BLaER1 (cell line): ENCODE measurements around the gene CD3G.

Experiments
- H3K27ac ChIP-seq: shearing (Covaris generic); formaldehyde crosslinking; 2 replicates; pipeline ENCODE4 v1.8.1; 2022
- H3K27me3 ChIP-seq: shearing (Covaris generic); formaldehyde crosslinking; 2 replicates; pipeline ENCODE4 v1.8.1; 2022
- H3K36me3 ChIP-seq: shearing (Covaris generic); formaldehyde crosslinking; 2 replicates; pipeline ENCODE4 v1.8.1; 2022
- H3K4me1 ChIP-seq: shearing (Covaris generic); formaldehyde crosslinking; 2 replicates; pipeline ENCODE4 v1.8.1; 2022
- H3K4me2 ChIP-seq: shearing (Covaris generic); formaldehyde crosslinking; 2 replicates; pipeline ENCODE4 v1.8.1; 2022
- H3K4me3 ChIP-seq: shearing (Covaris generic); formaldehyde crosslinking; 2 replicates; pipeline ENCODE4 v1.8.1; 2022
- H3K9ac ChIP-seq: shearing (Covaris generic); formaldehyde crosslinking; 2 replicates; pipeline ENCODE4 v1.8.1; 2022
- H3K9me3 ChIP-seq: shearing (Covaris generic); formaldehyde crosslinking; 2 replicates; pipeline ENCODE4 v1.8.1; 2022
- H4K20me1 ChIP-seq: shearing (Covaris generic); formaldehyde crosslinking; 2 replicates; pipeline ENCODE4 v1.8.1; 2022
- Cebpa-rat ChIP-seq: shearing (Covaris generic); IDR thresholded peaks from 2 replicates; pipeline ENCODE4 v1.8.1; 2022

CD3G gene

DNA sequence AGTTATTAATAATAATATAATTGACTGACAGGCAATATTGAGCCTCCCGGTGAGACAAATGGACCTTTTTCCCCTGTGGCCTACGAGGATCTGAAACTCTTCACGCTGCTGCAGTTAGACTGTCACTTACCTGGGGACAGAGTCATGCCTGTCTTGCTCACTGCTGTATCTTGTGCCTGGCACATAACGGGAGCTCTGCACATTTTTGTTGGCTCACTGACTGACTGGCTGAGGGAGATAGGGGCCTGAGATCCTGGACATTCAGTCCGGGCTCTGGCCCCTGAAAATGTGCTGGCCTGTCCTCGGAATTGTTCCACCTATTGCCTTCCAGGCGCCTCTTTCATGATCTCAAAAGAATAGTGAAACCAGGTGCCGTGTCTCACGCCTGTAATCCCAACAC lies 896 bp upstream of the CD3G start:
- Histone ChIP-seq H3K4me3 (no peak overlapping the region), H3K4me1 (peaks cover 10% of the 10 kb centered on the region), H4K20me1 (no peaks in the 10 kb centered on the region), H3K4me2 (no peak overlapping the region), H3K9me3 (no peaks in the 10 kb centered on the region), H3K9ac (no peak overlapping the region), H3K27ac (no peak overlapping the region), H3K36me3 (no peaks in the 10 kb centered on the region), H3K27me3 (no peaks in the 10 kb centered on the region)
- TF ChIP-seq Cebpa-rat, result no peak

DNA sequence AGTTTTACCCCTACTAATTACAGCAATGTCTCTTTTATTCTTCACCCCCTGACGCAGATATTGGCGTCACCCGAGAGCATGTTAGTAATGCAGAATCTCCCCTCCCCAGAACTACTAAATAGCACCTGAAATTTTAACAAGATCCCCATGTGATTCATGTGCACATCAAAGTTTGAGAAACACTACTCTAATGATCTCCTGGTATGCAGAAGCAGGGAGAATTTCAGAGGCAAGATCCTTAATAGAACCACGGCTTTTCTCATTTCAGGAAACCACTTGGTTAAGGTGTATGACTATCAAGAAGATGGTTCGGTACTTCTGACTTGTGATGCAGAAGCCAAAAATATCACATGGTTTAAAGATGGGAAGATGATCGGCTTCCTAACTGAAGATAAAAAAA lies 5.3 kb downstream of the CD3G start:
- H3K27ac ChIP-seq, result no peak overlapping the region
- H3K36me3 ChIP-seq, result no peaks in the 10 kb centered on the region
- no peaks in the 10 kb centered on the region for H4K20me1 ChIP-seq
- no peaks in the 10 kb centered on the region for H3K27me3 ChIP-seq
- H3K4me2 ChIP-seq, result no peak overlapping the region
- no peaks in the 10 kb centered on the region for H3K4me1 ChIP-seq
- H3K4me3 ChIP-seq, result no peak overlapping the region
- TF ChIP-seq Cebpa-rat, result no peak
- H3K9ac ChIP-seq, result no peak overlapping the region
- H3K9me3 ChIP-seq, result no peaks in the 10 kb centered on the region

DNA sequence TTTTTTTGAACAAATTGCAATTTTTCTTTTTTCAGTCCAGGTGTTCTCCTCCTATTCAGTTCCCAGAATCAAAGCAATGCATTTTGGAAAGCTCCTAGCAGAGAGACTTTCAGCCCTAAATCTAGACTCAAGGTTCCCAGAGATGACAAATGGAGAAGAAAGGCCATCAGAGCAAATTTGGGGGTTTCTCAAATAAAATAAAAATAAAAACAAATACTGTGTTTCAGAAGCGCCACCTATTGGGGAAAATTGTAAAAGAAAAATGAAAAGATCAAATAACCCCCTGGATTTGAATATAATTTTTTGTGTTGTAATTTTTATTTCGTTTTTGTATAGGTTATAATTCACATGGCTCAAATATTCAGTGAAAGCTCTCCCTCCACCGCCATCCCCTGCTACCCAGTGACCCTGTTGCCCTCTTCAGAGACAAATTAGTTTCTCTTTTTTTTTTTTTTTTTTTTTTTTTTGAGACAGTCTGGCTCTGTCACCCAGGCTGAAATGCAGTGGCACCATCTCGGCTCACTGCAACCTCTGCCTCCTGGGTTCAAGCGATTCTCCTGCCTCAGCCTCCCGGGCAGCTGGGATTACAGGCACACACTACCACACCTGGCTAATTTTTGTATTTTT lies 9.1 kb downstream of the CD3G start:
- TF ChIP-seq Cebpa-rat, result no peak
- Histone ChIP-seq H3K4me2 (no peak overlapping the region), H3K27me3 (no peaks in the 10 kb centered on the region), H3K36me3 (no peaks in the 10 kb centered on the region), H3K4me3 (no peak overlapping the region), H3K9me3 (no peaks in the 10 kb centered on the region), H3K4me1 (no peaks in the 10 kb centered on the region), H3K27ac (no peak overlapping the region), H3K9ac (no peak overlapping the region), H4K20me1 (no peaks in the 10 kb centered on the region)

DNA sequence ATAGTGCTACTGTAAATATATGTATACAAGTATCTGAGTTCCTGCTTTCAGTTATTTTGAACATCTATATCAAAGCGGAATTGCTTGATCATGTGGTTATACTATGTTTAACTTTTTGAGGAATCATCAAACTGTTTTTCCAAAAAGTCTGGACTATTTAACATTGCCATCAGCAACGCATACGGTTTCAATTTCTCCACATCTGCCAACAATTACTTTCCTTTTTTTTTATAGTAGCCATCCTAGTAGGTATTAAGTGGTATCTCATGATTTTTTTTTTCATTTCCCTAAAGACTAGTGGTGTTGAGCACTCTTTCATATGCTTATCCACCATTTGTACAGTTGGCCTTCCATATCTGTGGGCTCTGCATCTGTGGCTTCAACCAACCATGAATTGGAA lies 13.9 kb downstream of the CD3G start:
- Histone ChIP-seq H3K4me1 (peaks cover 24% of the 10 kb centered on the region), H3K9ac (no peak overlapping the region), H3K36me3 (0 out of 2 replicates have a peak, but pooled peaks cover 9% of the 10 kb centered on the region), H3K27me3 (no peaks in the 10 kb centered on the region), H3K9me3 (no peaks in the 10 kb centered on the region), H3K27ac (no peak overlapping the region), H3K4me3 (no peak overlapping the region), H3K4me2 (no peak overlapping the region), H4K20me1 (peaks cover 15% of the 10 kb centered on the region; the same call in 1 of the 2 replicates)
- no peak for TF ChIP-seq Cebpa-rat

DNA sequence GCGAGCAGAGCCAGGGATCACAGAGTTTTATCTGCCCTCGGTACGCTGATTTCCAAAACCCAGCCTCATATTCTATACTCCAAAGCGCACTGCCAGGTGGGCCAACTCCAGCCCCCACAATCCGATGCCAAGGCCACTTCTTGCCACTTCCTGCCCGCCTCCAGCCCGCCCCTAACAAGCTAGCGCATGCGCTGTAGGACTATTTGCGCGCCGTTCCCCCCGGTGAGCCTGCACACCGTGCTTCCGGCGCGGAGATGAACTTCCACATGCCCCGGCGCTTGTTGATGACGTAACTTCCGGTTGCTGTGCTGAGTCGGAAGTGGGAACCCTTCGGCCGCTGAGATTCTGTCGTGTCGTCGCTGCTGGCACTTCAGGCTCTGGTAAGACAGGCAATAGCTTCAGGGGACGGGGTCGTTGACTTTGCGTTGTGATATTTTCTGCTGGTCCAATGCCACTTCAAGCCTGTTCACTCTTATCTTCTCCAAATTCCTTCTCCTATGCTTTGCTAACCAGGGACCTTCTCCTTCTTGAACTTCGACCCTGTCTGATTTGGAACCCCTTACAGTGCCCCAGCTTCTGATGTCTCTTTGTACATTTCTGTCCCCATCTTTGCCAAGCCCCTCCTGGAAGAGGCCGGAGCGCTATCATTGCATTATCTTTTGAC lies 15.3 kb downstream of the CD3G start, which contains the start of gene UBE4A:
Gene UBE4A, plus strand, starts transcription at position 306 of the 664 bp plus-strand sequence. CDS start 5,481 bp downstream, outside the sequence.
- no peaks in the 10 kb centered on the region for H3K27me3 ChIP-seq
- H3K36me3 ChIP-seq, result peaks cover 18% of the 10 kb centered on the region; the same call in 1 of the 2 replicates
- no peaks in the 10 kb centered on the region for H3K9me3 ChIP-seq
- H3K27ac ChIP-seq, result peak within 1 kb of the TSS; percentile 70
- peak within 1 kb of the TSS; percentile 81 for H3K4me3 ChIP-seq
- peaks cover 24% of the 10 kb centered on the region for H3K4me1 ChIP-seq
- peak within 1 kb of the TSS; percentile 93 for H3K4me2 ChIP-seq
- peaks cover 25% of the 10 kb centered on the region; the same call in 1 of the 2 replicates for H4K20me1 ChIP-seq
- H3K9ac ChIP-seq, result peak within 1 kb of the TSS; percentile 84
- TF ChIP-seq Cebpa-rat, result peak; percentile 45; the same call in 1 of the 2 replicates

DNA sequence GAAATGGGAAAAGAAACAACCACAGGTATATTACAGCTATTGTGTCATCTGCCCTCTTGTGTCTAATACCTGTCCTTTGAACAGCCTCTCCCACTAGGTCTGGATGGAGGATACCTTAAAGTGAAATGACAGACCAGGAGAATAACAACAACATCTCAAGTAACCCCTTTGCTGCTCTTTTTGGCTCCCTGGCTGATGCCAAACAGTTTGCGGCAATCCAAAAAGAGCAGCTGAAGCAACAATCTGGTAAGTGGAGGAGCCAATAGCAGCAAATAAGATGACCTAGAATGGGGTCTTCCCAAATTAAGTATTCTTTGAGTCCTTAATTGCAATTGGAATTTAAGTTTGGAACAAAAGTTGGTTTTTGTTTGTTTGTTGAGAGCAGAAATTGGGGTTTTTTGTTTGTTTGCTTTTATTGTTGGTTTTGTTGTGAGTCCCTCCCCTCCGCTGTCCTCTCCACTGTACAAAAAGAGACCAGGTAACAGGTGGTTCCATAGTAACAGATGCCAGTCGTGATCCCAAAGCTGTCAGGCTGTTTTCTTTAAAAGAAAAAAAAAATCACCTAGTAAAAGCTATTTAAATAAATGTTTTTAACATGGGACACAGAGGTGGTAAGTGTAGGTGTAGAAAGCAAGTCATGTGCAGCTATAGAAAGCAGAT lies 20.9 kb downstream of the CD3G start:
- Histone ChIP-seq H3K9ac (no peak overlapping the region), H3K27me3 (no peaks in the 10 kb centered on the region), H3K27ac (no peak overlapping the region), H3K36me3 (peaks cover 72% of the 10 kb centered on the region), H3K4me2 (no peak overlapping the region), H3K9me3 (no peaks in the 10 kb centered on the region), H3K4me3 (no peak overlapping the region), H3K4me1 (peaks cover 16% of the 10 kb centered on the region), H4K20me1 (peaks cover 35% of the 10 kb centered on the region; the same call in 1 of the 2 replicates)
- TF ChIP-seq Cebpa-rat, result no peak

DNA sequence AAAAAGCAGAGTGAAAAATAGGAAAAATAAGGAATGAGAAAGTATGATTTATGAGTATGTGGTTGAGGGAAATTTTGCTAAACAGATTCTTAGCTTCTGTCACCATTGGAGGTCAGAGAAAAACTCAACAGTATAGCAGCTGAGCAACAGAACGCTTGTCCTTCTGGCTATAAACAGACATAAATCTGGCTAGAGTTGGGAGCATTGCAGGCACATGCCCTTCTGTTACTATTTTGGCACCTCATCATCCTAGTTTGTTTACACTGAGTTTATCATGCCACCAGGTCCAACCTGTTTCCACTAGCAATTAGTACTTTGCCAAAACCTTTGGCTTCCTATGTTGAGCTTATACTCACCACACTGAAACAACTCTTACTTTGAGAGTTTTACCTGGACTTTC lies 22.1 kb downstream of the CD3G start:
- H3K36me3 ChIP-seq, result peaks cover 84% of the 10 kb centered on the region
- peaks cover 5% of the 10 kb centered on the region; the same call in 1 of the 2 replicates for H3K4me1 ChIP-seq
- H3K4me2 ChIP-seq, result no peak overlapping the region
- no peak overlapping the region for H3K9ac ChIP-seq
- H3K27ac ChIP-seq, result no peak overlapping the region
- no peaks in the 10 kb centered on the region for H3K9me3 ChIP-seq
- H3K4me3 ChIP-seq, result no peak overlapping the region
- no peaks in the 10 kb centered on the region for H3K27me3 ChIP-seq
- TF ChIP-seq Cebpa-rat, result no peak
- peaks cover 35% of the 10 kb centered on the region; the same call in 1 of the 2 replicates for H4K20me1 ChIP-seq

DNA sequence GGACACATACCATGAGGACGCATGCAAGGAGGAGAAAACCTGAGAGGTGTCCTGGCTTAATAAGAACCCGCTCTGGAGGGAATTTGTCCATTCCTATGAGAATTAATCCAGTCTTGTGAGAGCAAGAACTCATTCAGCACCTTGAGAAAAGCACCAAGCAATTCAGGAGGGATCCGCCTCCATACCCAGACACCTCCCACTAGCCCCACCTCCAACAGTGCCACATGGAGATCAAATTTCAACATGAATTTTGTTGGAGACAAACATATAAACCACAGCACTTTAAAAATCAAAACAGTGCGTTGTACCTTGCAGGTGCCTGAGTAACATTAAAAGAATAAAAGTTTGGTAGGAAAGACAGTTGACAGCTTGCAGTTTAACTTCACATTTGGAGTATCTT lies 26.6 kb downstream of the CD3G start:
- Histone ChIP-seq H3K4me2 (no peak overlapping the region), H3K4me1 (no peaks in the 10 kb centered on the region), H3K9me3 (no peaks in the 10 kb centered on the region), H3K27ac (no peak overlapping the region), H3K36me3 (peaks cover 97% of the 10 kb centered on the region), H3K27me3 (no peaks in the 10 kb centered on the region), H4K20me1 (no peaks in the 10 kb centered on the region), H3K4me3 (no peak overlapping the region), H3K9ac (no peak overlapping the region)
- no peak for TF ChIP-seq Cebpa-rat

DNA sequence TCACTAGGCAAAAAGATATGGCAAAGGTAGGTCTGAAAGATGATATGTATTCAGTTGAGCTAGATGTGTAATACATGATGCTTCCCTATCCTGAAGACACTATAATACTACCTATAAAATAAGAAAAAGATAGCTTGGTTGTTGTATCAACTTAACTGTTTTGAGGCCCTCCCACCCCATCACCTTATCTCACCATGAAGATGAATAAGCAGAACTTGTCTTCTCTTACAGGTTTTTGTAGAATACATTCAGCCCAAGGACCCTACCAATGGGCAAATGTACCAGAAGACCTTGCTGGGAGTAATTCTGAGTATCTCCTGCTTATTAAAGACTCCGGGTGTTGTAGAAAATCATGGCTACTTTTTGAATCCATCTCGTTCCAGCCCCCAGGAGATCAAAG lies 29.1 kb downstream of the CD3G start:
- no peaks in the 10 kb centered on the region for H3K27me3 ChIP-seq
- peaks cover 97% of the 10 kb centered on the region for H3K36me3 ChIP-seq
- H3K9me3 ChIP-seq, result no peaks in the 10 kb centered on the region
- TF ChIP-seq Cebpa-rat, result no peak
- no peak overlapping the region for H3K27ac ChIP-seq
- no peaks in the 10 kb centered on the region for H3K4me1 ChIP-seq
- no peak overlapping the region for H3K4me3 ChIP-seq
- no peak overlapping the region for H3K9ac ChIP-seq
- H4K20me1 ChIP-seq, result no peaks in the 10 kb centered on the region
- no peak overlapping the region for H3K4me2 ChIP-seq

DNA sequence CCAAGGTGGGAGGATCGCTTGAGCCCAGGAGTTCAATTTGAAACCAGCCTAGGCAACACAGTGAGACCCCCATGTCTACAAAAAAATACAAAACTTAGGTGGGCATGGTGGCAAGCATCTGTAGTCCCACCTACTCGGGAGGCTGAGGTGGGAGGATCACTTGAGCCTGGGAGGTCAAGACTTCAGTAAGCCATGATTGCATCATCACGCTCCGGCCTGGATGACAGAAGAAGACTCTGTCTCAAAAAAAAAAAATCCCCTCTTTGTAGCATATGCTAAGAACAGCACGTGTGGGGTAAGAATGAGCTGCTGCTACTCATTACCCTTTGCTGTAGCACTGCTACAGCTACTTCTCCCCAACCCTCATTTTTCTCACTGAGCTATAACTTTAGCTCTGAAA lies 29.7 kb downstream of the CD3G start:
- Histone ChIP-seq H3K4me2 (no peak overlapping the region), H3K27ac (no peak overlapping the region), H3K4me3 (no peak overlapping the region), H4K20me1 (no peaks in the 10 kb centered on the region), H3K9me3 (no peaks in the 10 kb centered on the region), H3K9ac (no peak overlapping the region), H3K27me3 (no peaks in the 10 kb centered on the region), H3K4me1 (no peaks in the 10 kb centered on the region), H3K36me3 (peaks cover 97% of the 10 kb centered on the region)
- peak; percentile 20; the same call in 1 of the 2 replicates for TF ChIP-seq Cebpa-rat
